ENCODE results near the gene CHRNA7. TPM values are rescaled to one million over a fixed set of nuclear protein-coding genes. Genes with fewer than 3 reads are reported as not detected.

The CHRNA7 gene
- polyA plus RNA-seq, 3 donors = 1.2 to 2.6 (median 1.8) TPM

GRCh38 chr15:32041294-32041693, 11.0 kb downstream of the CHRNA7 start:
- Histone ChIP-seq H3K4me2 (replicated peaks; ENCODE audit: extremely low read depth, low read length, poor library complexity, severe bottlenecking) (no peak overlapping the region), H3K4me3 (replicated peaks in 1 of 3; ENCODE audit: low read depth in 2 of 3, low read length in 3 of 3) (no peak overlapping the region), H3K9me3 (replicated peaks in 1 of 2; ENCODE audit: control insufficient read depth in 1 of 2, insufficient read depth in 1 of 2, low read length in 2 of 2) (no peaks in the 10 kb centered on the region), H3K27ac (ENCODE audit: low read depth in 1 of 2, low read length in 2 of 2) (no peak overlapping the region), H2AFZ (ENCODE audit: insufficient read depth, low read depth, low read length, poor library complexity, severe bottlenecking) (no peak overlapping the region), H3K4me1 (ENCODE audit: control insufficient read depth in 1 of 2, insufficient read depth in 2 of 2, low read length in 2 of 2) (no peaks in the 10 kb centered on the region), H3K27me3 (ENCODE audit: control insufficient read depth in 2 of 2, insufficient read depth in 2 of 2, low read length in 2 of 2) (no peaks in the 10 kb centered on the region), H3K36me3 (replicated peaks in 1 of 2; ENCODE audit: control insufficient read depth in 1 of 2, insufficient read depth in 2 of 2, low read length in 2 of 2) (no peaks in the 10 kb centered on the region), H4K20me1 (ENCODE audit: insufficient read depth, low read length) (no peaks in the 10 kb centered on the region), H3K9ac (ENCODE audit: insufficient read depth, low read length, poor library complexity, severe bottlenecking) (no peak overlapping the region), H3K79me2 (ENCODE audit: insufficient read depth, low read length) (no peaks in the 10 kb centered on the region)
- Mint-ChIP-seq H3K4me3 (no peak overlapping the region), H3K27ac (peak overlapping the region in 1 of 7 donors; percentile 13), H3K4me1 (peaks cover 5% of the 10 kb centered on the region), H3K36me3 (no peaks in the 10 kb centered on the region), H3K27me3 (ENCODE audit: low read depth in 3 of 3) (peaks cover 0 to 6% (median 2%) of the 10 kb centered on the region in 3 donors), H3K9me3 (no peaks in the 10 kb centered on the region)
- TF ChIP-seq CTCF (IDR thresholded peaks at IDR 0.05) = no peak
- DNase-seq = no peak
- intact Hi-C loops (cut with micrococcal nuclease) = no loop called here
- 94% methylated on average over 5 of the region's 7 CpGs for WGBS (ENCODE audit: insufficient coverage)

- Histone ChIP-seq H3K4me3 (replicated peaks in 1 of 3; ENCODE audit: low read depth in 2 of 3, low read length in 3 of 3) (no peak overlapping the region), H2AFZ (ENCODE audit: insufficient read depth, low read depth, low read length, poor library complexity, severe bottlenecking) (no peak overlapping the region), H3K27me3 (ENCODE audit: control insufficient read depth in 2 of 2, insufficient read depth in 2 of 2, low read length in 2 of 2) (no peaks in the 10 kb centered on the region), H4K20me1 (ENCODE audit: insufficient read depth, low read length) (no peaks in the 10 kb centered on the region), H3K4me2 (replicated peaks; ENCODE audit: extremely low read depth, low read length, poor library complexity, severe bottlenecking) (no peak overlapping the region), H3K27ac (ENCODE audit: low read depth in 1 of 2, low read length in 2 of 2) (no peak overlapping the region), H3K9me3 (replicated peaks in 1 of 2; ENCODE audit: control insufficient read depth in 1 of 2, insufficient read depth in 1 of 2, low read length in 2 of 2) (no peaks in the 10 kb centered on the region), H3K36me3 (replicated peaks in 1 of 2; ENCODE audit: control insufficient read depth in 1 of 2, insufficient read depth in 2 of 2, low read length in 2 of 2) (no peaks in the 10 kb centered on the region), H3K79me2 (ENCODE audit: insufficient read depth, low read length) (no peaks in the 10 kb centered on the region), H3K4me1 (ENCODE audit: control insufficient read depth in 1 of 2, insufficient read depth in 2 of 2, low read length in 2 of 2) (no peaks in the 10 kb centered on the region), H3K9ac (ENCODE audit: insufficient read depth, low read length, poor library complexity, severe bottlenecking) (no peak overlapping the region)
- H3K27me3 Mint-ChIP-seq (ENCODE audit: low read depth in 3 of 3) = peaks cover 0 to 6% (median 2%) of the 10 kb centered on the region in 3 donors
- no CpG with 5 or more reads among the region's 1 CpG for WGBS (ENCODE audit: insufficient coverage)
- no peaks in the 10 kb centered on the region for H3K36me3 Mint-ChIP-seq
- H3K9me3 Mint-ChIP-seq = no peaks in the 10 kb centered on the region
- TF ChIP-seq CTCF (IDR thresholded peaks at IDR 0.05) = no peak
- no peak overlapping the region for H3K4me3 Mint-ChIP-seq
- no peak for DNase-seq
- no peak overlapping the region for H3K27ac Mint-ChIP-seq
- intact Hi-C loops (cut with micrococcal nuclease) = no loop called here
- peaks cover 5% of the 10 kb centered on the region for H3K4me1 Mint-ChIP-seq
These were observed 12.1 kb downstream of the CHRNA7 start for GRCh38 chr15:32042269-32042972.
